GM21390 (cell line): Measurements from ENCODE around the gene LCOR.
A peak's percentile ranks its signal among the peaks of the same experiment; 100 is the strongest.
"Not testable (repeated sequence)": the region's sequence is repeated elsewhere in the genome, so short reads cannot be mapped to it uniquely, and the experiment has no call there.

ENCODE experiments used
- ATAC-seq: cut with Tn5 transposase; IDR thresholded peaks from one replicate; pipeline ENCODE4 v1.9.1; 2021; ENCODE audit not compliant: unreplicated experiment

LCOR gene

GRCh38 chr10:97028126-97028831, 196.2 kb downstream of the LCOR start:
- no peak for ATAC-seq

GRCh38 chr10:97028832-97029178, 196.7 kb downstream of the LCOR start:
- ATAC-seq, result no peak

DNA sequence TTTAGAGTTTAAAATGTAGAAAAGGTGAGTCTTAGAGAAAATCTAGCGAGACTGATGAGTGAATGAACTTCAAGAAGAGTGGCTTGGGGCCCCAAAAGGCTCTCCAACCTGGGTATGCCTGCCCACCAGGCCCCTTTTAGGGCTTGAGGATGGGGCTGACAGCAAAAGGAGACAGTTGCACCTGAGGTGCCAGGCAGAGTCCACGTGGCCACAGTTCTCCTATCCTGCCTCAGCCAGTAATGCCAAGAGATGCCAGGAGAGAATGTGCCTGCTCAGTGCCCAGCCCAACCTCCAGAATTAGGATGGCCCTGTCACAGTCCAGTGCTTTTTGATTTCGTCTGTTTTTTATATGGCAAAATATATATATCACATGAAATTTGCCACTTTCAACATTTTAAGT, 197.2 kb downstream of the LCOR start:
- no peak for ATAC-seq

DNA sequence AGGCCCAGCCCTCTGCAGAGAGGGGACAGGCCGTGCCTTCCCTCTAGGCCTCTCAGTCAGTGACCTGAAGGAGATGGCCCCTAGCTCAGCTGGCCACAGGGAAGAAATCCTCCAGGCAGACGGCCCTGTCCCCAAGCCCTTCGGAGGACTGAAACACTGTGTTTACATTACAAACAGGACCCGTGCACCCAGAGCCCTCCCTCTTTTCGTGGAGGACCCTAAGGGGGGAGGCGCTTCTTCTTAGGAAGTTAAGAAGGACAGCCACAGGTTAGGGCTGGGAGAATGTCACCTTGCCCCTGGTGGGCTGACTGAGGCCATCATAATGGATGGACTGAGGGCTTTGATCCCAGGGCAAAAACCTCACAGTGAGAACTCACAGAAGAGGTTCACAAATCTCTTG, 198.8 kb downstream of the LCOR start:
- no peak for ATAC-seq

GRCh38 chr10:97031459-97031858, 199.4 kb downstream of the LCOR start:
- ATAC-seq, result no peak

DNA sequence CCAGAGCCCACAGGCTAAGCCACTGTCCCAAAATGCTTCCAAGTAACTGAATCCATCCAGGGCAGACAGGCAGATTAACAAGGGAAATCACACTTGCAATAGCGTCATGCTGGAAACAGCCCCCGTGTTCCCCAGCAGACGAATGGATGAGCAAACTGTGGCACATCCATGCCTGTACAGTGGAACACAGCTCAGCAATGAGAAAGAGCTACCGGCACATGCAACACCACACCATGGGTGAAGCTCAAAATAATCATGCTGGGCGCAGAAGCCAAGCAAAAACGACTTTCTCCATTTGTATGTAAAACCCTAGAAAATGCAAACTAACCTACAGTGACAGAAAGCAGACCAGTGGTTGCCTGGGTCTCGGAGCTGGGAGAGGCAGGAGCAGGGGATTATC, 200.5 kb downstream of the LCOR start:
- no peak for ATAC-seq

DNA sequence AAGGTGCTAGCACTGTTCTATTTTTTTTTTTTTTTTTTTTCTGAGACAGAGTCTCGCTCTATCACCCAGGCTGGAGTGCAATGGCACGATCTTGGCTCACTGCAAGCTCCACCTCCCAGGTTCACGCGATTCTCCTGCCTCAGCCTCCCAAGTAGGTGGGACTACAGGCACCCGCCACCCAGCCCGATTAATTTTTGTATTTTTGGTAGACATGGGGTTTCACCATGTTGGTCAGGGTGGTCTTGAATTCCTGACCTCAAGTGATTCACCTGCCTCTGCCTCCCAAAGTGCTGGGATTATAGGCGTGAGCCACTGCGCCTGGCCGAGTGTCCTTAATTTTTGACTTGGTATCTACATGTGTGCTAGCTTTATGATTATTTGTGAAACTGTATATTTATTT, 201.7 kb downstream of the LCOR start:
- not testable (repeated sequence) for ATAC-seq

DNA sequence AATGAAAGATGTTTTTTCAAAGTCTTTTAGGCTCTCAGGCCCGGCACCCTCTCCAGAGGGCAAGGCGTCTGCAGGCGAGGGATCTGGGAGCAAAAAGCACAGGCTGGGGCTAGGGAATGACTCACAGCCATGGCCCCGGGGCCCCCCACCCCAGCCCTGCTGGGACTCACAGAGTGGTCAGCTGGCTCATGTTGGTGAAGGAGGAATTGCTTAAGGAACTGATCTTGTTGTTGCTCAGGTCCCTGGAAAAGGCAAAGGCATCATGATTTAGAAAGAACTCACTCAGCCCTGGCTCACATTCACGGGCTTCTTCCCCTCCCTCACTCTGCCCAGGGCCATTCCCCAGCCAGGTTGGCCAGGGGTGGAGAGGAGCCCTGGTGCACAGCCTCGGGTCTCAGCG, 202.2 kb downstream of the LCOR start:
- ATAC-seq, result no peak

GRCh38 chr10:97034958-97035769, 203.1 kb downstream of the LCOR start:
- ATAC-seq, result no peak

DNA sequence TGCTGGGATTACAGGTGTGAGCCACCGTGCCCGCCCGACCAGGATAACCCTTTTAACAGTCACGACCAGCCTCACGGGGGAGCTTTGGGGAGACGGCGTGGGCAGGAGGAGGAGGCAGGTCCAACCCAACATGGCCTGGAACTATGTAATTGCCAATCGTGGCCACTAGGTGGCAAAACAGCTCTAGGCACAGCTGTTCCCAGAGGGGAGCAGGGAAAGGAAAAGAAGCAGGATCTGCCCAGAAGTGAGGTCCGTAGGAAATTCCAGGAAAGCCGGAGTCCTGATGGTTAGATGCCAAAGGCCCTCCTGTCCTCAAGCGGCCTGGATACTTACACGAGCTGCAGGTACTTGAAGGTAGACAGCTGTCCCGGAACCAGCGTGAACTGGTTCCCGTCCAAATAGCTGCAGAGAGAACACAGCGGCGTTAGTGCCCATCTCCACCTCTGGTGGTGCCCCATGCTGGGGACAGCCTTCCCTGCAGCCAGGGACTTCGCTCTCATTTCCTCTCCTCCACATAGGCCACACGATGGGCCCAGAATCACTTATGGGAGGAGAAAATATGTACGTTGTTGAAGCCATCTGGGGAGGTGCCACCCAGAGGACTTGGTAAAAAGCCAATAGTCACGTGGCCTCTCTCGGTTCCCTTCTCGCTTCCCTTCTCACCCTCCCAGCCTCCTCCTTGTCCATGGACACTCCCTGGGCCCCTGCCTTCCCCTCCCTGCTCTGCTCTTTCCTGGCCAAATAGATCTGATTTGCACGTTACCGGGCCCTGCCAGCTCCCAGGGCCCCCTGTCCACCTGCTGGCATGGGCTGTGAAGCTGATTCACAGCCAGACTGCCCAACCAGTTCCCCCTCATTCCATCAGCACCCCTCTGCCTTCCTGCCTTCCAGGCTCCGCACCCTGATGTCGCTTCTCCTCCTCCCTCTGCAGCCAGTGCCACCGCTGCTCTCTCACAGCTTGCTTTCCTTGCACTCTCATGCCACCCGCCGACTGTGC, 205.6 kb downstream of the LCOR start:
- ATAC-seq, result peak; percentile 81

DNA sequence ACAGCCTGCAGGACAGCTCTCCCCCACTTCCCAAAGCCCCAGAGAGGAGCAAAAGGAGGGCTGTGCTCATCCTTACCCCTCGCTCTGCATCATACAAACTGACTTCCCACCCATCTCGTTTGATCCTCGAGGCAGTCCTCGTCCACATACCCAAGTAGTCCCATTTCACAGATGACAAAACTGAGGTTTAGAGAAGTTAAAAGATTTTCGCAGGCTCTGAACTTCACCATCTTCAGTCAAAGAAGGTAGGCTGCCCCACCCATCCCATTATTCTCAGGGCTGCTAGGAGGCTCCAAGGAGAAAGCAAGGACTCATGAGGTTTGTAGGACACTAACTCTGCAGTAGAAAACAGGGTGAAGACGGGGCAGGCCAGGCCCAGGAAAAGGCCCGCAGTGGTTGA, 206.6 kb downstream of the LCOR start:
- ATAC-seq, result no peak

DNA sequence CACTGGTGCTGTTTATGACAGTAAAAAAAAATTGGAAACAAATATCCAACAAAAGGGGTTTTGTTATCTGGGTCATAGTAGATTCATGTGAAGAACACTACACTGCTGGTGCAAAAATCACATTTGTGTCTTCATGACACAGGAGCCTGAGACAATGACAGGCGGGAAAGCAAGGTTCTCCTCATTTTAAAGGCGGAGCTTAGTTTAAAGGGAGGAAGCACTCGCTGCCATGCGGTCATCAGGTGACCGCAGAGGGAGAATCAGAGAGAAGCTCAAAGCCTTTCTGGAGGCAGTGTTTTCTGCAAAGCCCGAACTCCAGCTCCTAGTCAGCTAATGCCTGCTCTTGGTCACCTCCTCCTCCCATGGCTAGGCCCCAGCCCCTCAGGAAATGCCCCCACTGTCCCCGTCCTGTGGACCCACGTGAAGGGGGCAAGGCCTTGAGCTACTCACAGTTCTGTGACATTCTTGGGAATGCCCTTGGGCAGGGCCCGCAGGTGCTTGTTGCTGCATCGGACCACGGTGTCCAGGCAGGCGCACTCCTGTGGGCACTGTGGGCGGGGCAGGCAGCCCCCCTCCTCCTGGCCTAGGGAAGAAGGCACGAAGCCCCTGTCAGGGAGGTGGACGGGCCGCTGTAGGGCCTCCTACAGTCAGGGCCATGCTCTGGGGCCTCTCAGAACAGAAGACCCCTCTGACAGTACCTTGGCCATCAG, 207.6 kb downstream of the LCOR start:
- no peak for ATAC-seq

GRCh38 chr10:97040248-97040584, 208.1 kb downstream of the LCOR start:
- ATAC-seq, result no peak

DNA sequence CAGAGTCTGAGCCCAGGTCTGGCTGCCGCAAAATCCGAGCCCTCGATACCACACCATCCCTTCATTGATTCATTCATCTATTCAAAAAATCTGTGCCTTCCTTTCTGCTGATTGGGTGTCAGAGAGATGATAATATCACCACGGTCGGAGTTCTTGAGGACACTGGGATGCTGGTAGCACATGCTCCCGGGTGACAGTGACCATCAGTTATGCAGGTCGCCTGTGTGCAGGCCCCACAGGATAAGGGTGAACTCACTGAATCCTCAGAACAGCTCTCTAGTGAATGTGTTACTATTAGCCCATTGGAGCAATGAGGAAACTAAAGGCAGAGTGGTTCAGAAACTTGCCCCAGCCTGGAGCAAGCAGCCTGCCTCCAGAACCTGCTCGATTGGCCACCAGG, 208.6 kb downstream of the LCOR start:
- ATAC-seq, result no peak

DNA sequence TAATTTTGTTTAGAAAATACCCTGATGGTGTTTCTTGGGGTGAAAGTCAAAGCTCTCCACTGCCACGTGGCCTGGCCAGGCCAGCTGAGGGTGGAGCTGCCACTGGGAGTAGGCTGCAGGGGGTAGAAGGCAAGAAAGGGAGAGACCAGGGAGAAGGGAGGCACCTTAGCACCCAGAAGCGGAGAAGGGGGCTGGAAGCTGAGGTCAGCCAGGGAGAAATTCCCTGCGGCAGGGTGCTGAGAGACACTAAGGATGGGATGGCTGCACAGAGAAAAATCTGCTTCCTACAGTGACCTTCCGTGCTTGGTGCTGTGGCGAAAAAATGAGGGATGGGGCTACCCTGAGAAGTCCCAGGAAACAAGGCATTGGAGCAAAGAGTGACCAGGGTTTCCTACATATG, 210.0 kb downstream of the LCOR start:
- ATAC-seq, result no peak

DNA sequence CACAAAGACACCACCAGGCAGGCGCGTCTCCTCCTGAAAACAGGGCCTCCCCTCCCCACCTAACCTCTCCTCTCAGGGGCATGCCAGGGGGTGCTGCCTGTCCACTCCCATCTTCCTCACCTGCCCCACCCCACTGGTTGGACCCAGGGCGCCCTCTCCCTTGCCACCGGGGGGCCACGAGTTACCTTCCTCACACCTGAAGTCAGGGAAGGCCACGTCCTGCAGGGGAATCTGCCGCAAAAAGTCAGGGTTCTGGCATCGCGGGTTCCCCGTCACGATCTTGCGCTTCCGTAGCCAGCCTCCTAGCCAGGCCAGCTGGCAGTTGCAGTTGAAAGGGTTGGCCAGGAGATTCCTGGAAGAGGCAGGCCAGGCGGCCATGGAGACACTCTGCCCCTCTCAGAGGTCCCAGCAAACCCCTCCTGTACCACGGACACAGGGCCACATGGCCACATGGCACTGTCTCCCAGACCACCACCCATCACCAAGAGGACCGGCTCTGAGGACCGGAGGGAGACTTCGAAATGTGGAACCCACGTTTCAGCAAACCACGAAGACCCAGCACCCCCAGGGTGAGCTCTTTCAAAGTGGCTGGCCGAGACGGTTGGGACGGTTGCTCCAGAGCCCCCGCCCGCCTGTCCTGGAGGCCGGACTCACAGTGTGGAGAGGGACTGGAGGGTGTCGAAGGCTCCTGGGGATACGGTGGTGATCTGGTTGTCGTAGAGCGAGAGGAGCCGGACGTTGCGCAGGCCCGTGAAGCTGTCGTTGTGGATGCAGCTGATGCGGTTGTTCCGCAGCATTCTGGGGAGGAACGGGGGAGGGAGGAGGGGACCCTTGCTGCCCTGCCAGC, 210.8 kb downstream of the LCOR start:
- no peak for ATAC-seq

DNA sequence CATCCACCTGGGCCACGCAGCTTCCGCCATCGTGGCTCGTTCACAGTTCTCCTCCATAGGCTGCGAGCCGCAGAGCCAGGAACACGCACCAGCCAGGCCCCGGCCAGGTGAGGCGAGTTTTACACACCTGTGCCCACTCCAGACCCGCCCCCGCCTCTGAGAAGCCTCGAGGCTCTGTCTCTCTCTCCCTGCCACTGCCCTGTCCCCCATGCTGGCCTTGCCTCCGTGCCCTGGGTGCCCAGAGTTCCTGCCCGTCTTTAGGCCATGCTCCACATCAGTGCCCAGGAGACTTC, 211.4 kb downstream of the LCOR start:
- ATAC-seq, result no peak
